ENCODE measurements around the gene SURF4. TPM values are rescaled to one million over a fixed set of nuclear protein-coding genes. Genes with fewer than 3 reads are reported as not detected.

The SURF4 gene
- total and polyA plus RNA-seq, 2 donors (not counting 1 experiment from before 2014, with no cell fraction given): 34.7 to 43.8 TPM

- H3K4me3 Mint-ChIP-seq: peak overlapping the region; percentile 55
- DNase-seq (peak; percentile 89), ATAC-seq (ENCODE audit: low read depth) (peak; percentile 53)
- peaks cover 54% of the 10 kb centered on the region for H3K4me1 Mint-ChIP-seq
- intact Hi-C loops (cut with micrococcal nuclease): loop anchor here (1.0 to 2.0 kb wide), 2 partner anchors 44 to 59 kb away; partner anchors contain the start of genes SLC2A6, STKLD1 and SURF4
- Histone ChIP-seq H3K27ac (ENCODE audit: low read length in 2 of 2) (peak overlapping the region; percentile 80 to 95), H4K20me1 (ENCODE audit: control insufficient read depth, insufficient read depth, low read length, poor library complexity, severe bottlenecking) (peaks cover 18% of the 10 kb centered on the region), H3K4me3 (ENCODE audit: control extremely low read depth in 1 of 5, extremely low read depth in 1 of 5, insufficient read depth in 1 of 5, low read depth in 2 of 5, low read length in 4 of 5) (no peak overlapping the region), H3K4me1 (ENCODE audit: control insufficient read depth in 2 of 2, insufficient read depth in 2 of 2, low read length in 2 of 2) (peaks cover 30 to 59% of the 10 kb centered on the region in 2 donors), H3K9me3 (ENCODE audit: control extremely low read depth in 1 of 3, control insufficient read depth in 2 of 3, insufficient read depth in 1 of 3, low read length in 2 of 3) (peaks cover 0 to 7% (median 0%) of the 10 kb centered on the region in 3 donors), H3K79me2 (ENCODE audit: control insufficient read depth, insufficient read depth, low read length) (peaks cover 23% of the 10 kb centered on the region), H3K4me2 (replicated peaks; ENCODE audit: low read depth, low read length, poor library complexity, severe bottlenecking) (peak overlapping the region; percentile 1), H3K36me3 (replicated peaks in 1 of 2; ENCODE audit: control extremely low read depth in 1 of 2, control insufficient read depth in 1 of 2, extremely low read depth in 1 of 2, insufficient read depth in 2 of 2, low read length in 1 of 2) (peaks cover 0 to 3% of the 10 kb centered on the region in 2 experiments), H3K27me3 (replicated peaks in 1 of 4; ENCODE audit: control extremely low read depth in 1 of 4, control insufficient read depth in 3 of 4, insufficient read depth in 4 of 4, low read length in 3 of 4) (peaks cover 0 to 3% (median 0%) of the 10 kb centered on the region in 4 experiments), H3K9ac (ENCODE audit: low read length) (peak overlapping the region; percentile 8), H2AFZ (ENCODE audit: insufficient read depth, low read depth, low read length, poor library complexity, severe bottlenecking) (peak overlapping the region; percentile 59)
- H3K27ac Mint-ChIP-seq: peak overlapping the region; percentile 94
- ChIA-PET CTCF (interaction anchor here (1.2 kb wide), 1 partner anchor 234 kb away, joined by 3 read pairs; no protein-coding TSS in a partner anchor), POLR2A (interaction anchor here (1.0 to 1.3 kb wide), 2 partner anchors 19 to 58 kb away, joined by 3 read pairs; no protein-coding TSS in a partner anchor)
- no peak for TF ChIP-seq EZH2 (IDR thresholded peaks at IDR 0.05; ENCODE audit: borderline replicate concordance, insufficient read depth, low read depth, low read length, poor library complexity, severe bottlenecking)
- no peak for TF ChIP-seq CTCF (IDR thresholded peaks at IDR 0.05)
- WGBS (ENCODE audit: insufficient coverage): 40% methylated on average over 5 of the region's 5 CpGs
- no peaks in the 10 kb centered on the region for H3K27me3 Mint-ChIP-seq
- peaks cover 4% of the 10 kb centered on the region for H3K9me3 Mint-ChIP-seq (ENCODE audit: insufficient read depth)
Measured at GRCh38 chr9:133420392-133420827, 44.5 kb upstream of the SURF4 start.

GRCh38 chr9:133419005-133419404 lies 43.1 kb upstream of the SURF4 start:
- H3K36me3 ChIP-seq (replicated peaks in 1 of 2; ENCODE audit: control extremely low read depth in 1 of 2, control insufficient read depth in 1 of 2, extremely low read depth in 1 of 2, insufficient read depth in 2 of 2, low read length in 1 of 2): peaks cover 6 to 17% of the 10 kb centered on the region in 2 experiments

More at GRCh38 chr9:133419005-133419404, 43.1 kb upstream of the SURF4 start:
- Mint-ChIP-seq H3K27ac (peak overlapping the region; percentile 93), H3K4me3 (peak overlapping the region; percentile 89), H3K27me3 (no peaks in the 10 kb centered on the region), H3K9me3 (ENCODE audit: insufficient read depth) (peaks cover 4% of the 10 kb centered on the region), H3K4me1 (peaks cover 64% of the 10 kb centered on the region)
- intact Hi-C loops (cut with micrococcal nuclease): loop anchor here (5.0 kb wide), 1 partner anchor 387 kb away; the partner anchor contains the start of gene GTF3C5
- no peak overlapping the region for H2AFZ ChIP-seq (ENCODE audit: insufficient read depth, low read depth, low read length, poor library complexity, severe bottlenecking)
- peaks cover 0 to 7% (median 0%) of the 10 kb centered on the region in 3 donors for H3K9me3 ChIP-seq (ENCODE audit: control extremely low read depth in 1 of 3, control insufficient read depth in 2 of 3, insufficient read depth in 1 of 3, low read length in 2 of 3)
- no peak overlapping the region for H3K9ac ChIP-seq (ENCODE audit: low read length)
- H3K79me2 ChIP-seq (ENCODE audit: control insufficient read depth, insufficient read depth, low read length): peaks cover 33% of the 10 kb centered on the region
- TF ChIP-seq EZH2 (IDR thresholded peaks at IDR 0.05; ENCODE audit: borderline replicate concordance, insufficient read depth, low read depth, low read length, poor library complexity, severe bottlenecking) (no peak), CTCF (IDR thresholded peaks at IDR 0.05) (no peak)
- H4K20me1 ChIP-seq (ENCODE audit: control insufficient read depth, insufficient read depth, low read length, poor library complexity, severe bottlenecking): peaks cover 30% of the 10 kb centered on the region
- ATAC-seq (ENCODE audit: low read depth) (no peak), DNase-seq (no peak)
- ChIA-PET CTCF (interaction anchor here (0.7 to 2.1 kb wide), 2 partner anchors 41 to 66 kb away, joined by 3 to 7 read pairs; partner anchors contain the start of gene CACFD1), POLR2A (interaction anchor here (0.6 to 1.7 kb wide), 3 partner anchors 41 to 249 kb away, joined by 3 to 5 read pairs (median 4); partner anchors contain the start of genes CACFD1, MED22 and RPL7A)
- no peaks in the 10 kb centered on the region for H3K27me3 ChIP-seq (replicated peaks in 1 of 4; ENCODE audit: control extremely low read depth in 1 of 4, control insufficient read depth in 3 of 4, insufficient read depth in 4 of 4, low read length in 3 of 4)
- H3K4me3 ChIP-seq (ENCODE audit: control extremely low read depth in 1 of 5, extremely low read depth in 1 of 5, insufficient read depth in 1 of 5, low read depth in 2 of 5, low read length in 4 of 5): no peak overlapping the region
- H3K27ac ChIP-seq (ENCODE audit: low read length in 2 of 2): no peak overlapping the region
- H3K4me2 ChIP-seq (replicated peaks; ENCODE audit: low read depth, low read length, poor library complexity, severe bottlenecking): no peak overlapping the region
- peaks cover 30 to 63% of the 10 kb centered on the region in 2 donors for H3K4me1 ChIP-seq (ENCODE audit: control insufficient read depth in 2 of 2, insufficient read depth in 2 of 2, low read length in 2 of 2)
- WGBS (ENCODE audit: insufficient coverage): 94% methylated on average over 13 of the region's 13 CpGs
